OCI-LY7 (cell line): ENCODE measurements around the gene UBE4A. TPM values are rescaled to one million over a fixed set of nuclear protein-coding genes. Genes with fewer than 3 reads are reported as not detected.
A peak's percentile ranks its signal among the peaks of the same experiment; 100 is the strongest.

Experiments used
- BruUV-seq: library from RNA; stranded (reverse); fragments of 400-500 nt; replicated peaks from 2 replicates; lab custom pipeline; 2021; lab: Mats Ljungman, UMichigan
- CTCF ChIA-PET: fragments of 300-600 bp; sonication (Branson Sonifier 250); formaldehyde crosslinking; loops from one replicate; lab custom pipeline; 2022; ENCODE audit warnings: antibody characterized with exemption; ENCODE audit not compliant: unreplicated experiment; lab: Charles Lee
- POLR2A ChIA-PET: fragments of 300-600 bp; sonication (Branson Sonifier 250); formaldehyde crosslinking; loops from one replicate; lab custom pipeline; 2022; ENCODE audit warnings: antibody characterized with exemption; lab: Charles Lee
- DNase-seq: peaks from one replicate; pipeline ENCODE4 v3.0.0-alpha.2; 2015; ENCODE audit warnings: low spot score
- H2AFZ ChIP-seq: fragments of 200-600 bp; sonication (generic), shearing (Covaris generic); 2 replicates; pipeline ENCODE4 v1.6.1; 2014; ENCODE audit warnings: mild to moderate bottlenecking, antibody characterized with exemption, low read length, moderate library complexity
- H3K27ac ChIP-seq: fragments of 200-600 bp; sonication (generic); 2 replicates; pipeline ENCODE4 v1.5.1; 2014; ENCODE audit warnings: mixed run types, low read depth, mild to moderate bottlenecking, moderate library complexity, low read length, inconsistent platforms; ENCODE audit not compliant: poor library complexity, severe bottlenecking
- H3K36me3 ChIP-seq: fragments of 200-600 bp; sonication (generic); 2 replicates; pipeline ENCODE4 v1.6.1; 2014; ENCODE audit warnings: mild to moderate bottlenecking, antibody characterized with exemption, low read length, moderate library complexity, mixed read lengths; ENCODE audit not compliant: insufficient read depth
- H3K4me1 ChIP-seq: fragments of 200-600 bp; sonication (generic); 2 replicates; pipeline ENCODE4 v1.5.1; 2014; ENCODE audit warnings: mild to moderate bottlenecking, low read length; ENCODE audit not compliant: insufficient read depth, poor library complexity, severe bottlenecking
- H3K4me2 ChIP-seq: fragments of 200-600 bp; sonication (generic); 2 replicates; pipeline ENCODE4 v1.6.1; 2014; ENCODE audit warnings: mild to moderate bottlenecking, low read length
- H3K4me3 ChIP-seq: fragments of 200-600 bp; sonication (generic); 2 replicates; pipeline ENCODE4 v1.5.1; 2014; ENCODE audit warnings: mild to moderate bottlenecking, low read depth, low read length; ENCODE audit not compliant: poor library complexity, severe bottlenecking
- H3K79me2 ChIP-seq: fragments of 200-600 bp; sonication (generic); 2 replicates; pipeline ENCODE4 v1.6.1; 2016; ENCODE audit warnings: low read depth, mild to moderate bottlenecking, low read length, moderate library complexity, mixed read lengths; ENCODE audit not compliant: insufficient read depth
- H3K9me2 ChIP-seq: fragments of 200-600 bp; sonication (generic); 2 replicates; pipeline ENCODE4 v1.6.1; 2016; ENCODE audit warnings: mild to moderate bottlenecking, low read length, mixed read lengths; ENCODE audit not compliant: insufficient read depth
- H3K9me3 ChIP-seq: fragments of 200-600 bp; sonication (generic); 2 replicates; pipeline ENCODE4 v1.6.1; 2014; ENCODE audit warnings: mild to moderate bottlenecking, mixed run types, low read length, mixed read lengths
- H4K20me1 ChIP-seq: fragments of 200-600 bp; sonication (generic); 2 replicates; pipeline ENCODE4 v1.6.1; 2014; ENCODE audit warnings: mild to moderate bottlenecking, antibody characterized with exemption, low read length, moderate library complexity, mixed read lengths; ENCODE audit not compliant: insufficient read depth
- CTCF ChIP-seq: fragments of 200-600 bp; sonication (generic); conservative IDR thresholded peaks from 2 replicates; pipeline ENCODE4 v1.5.1; 2014; ENCODE audit warnings: mild to moderate bottlenecking, antibody characterized with exemption, low read length, moderate library complexity, mixed read lengths
- EZH2phosphoT487 ChIP-seq: fragments of 200-600 bp; sonication (generic); IDR thresholded peaks from 2 replicates; pipeline ENCODE4 v1.6.1; 2018; ENCODE audit warnings: low read depth, borderline replicate concordance, mild to moderate bottlenecking, mixed run types, antibody characterized with exemption, low read length, moderate library complexity, mixed read lengths
- intact Hi-C: fragments of 100-400 bp; cut with micrococcal nuclease; formaldehyde crosslinking; loops from one replicate; pipeline ENCODE4 v1.10.0; 2022; ENCODE audit not compliant: unreplicated experiment
- total RNA-seq, 2 experiments: library from RNA; depleted of rRNA in 1 of 2; stranded (reverse); fragments of >200 nt in 1 of 2; shearing (Covaris generic) in 1 of 2; gene quantifications; 2 replicates each; pipeline ENCODE4 v1.2.3, GENCODE V29; 2014 to 2022

Gene UBE4A
- total RNA-seq, 2 experiments from 2014 or later = 28.0 to 38.4 TPM

- Histone ChIP-seq H3K27ac (peak overlapping the region; percentile 63), H3K9me2 (no peaks in the 10 kb centered on the region), H3K4me1 (peaks cover 48% of the 10 kb centered on the region), H2AFZ (no peak overlapping the region), H3K36me3 (peaks cover 46% of the 10 kb centered on the region), H3K4me2 (peak overlapping the region; percentile 85), H3K4me3 (peak overlapping the region; percentile 87), H4K20me1 (peaks cover 42% of the 10 kb centered on the region), H3K9me3 (no peaks in the 10 kb centered on the region), H3K79me2 (peaks cover 69% of the 10 kb centered on the region)
- POLR2A ChIA-PET = interaction anchor here (0.5 to 1.5 kb wide), 5 partner anchors 9 to 161 kb away, joined by 3 to 6 read pairs (median 3); no protein-coding TSS in a partner anchor
- no peak for TF ChIP-seq EZH2phosphoT487
- TF ChIP-seq CTCF = peak; percentile 29; the same call in 1 of the 2 replicates
- peak; percentile 53 for DNase-seq
- no TSS peak for BruUV-seq
- intact Hi-C loops = loop anchor here (5.0 kb wide), 3 partner anchors 76 to 431 kb away; partner anchors contain the start of gene ARCN1
- CTCF ChIA-PET = no interaction called here
Observed at GRCh38 chr11:118438314-118438931, 79.0 kb downstream of the UBE4A start.

GRCh38 chr11:118439646-118440045 lies 80.2 kb downstream of the UBE4A start:
- no peak for DNase-seq
- Histone ChIP-seq H3K4me3 (peak overlapping the region; percentile 87), H2AFZ (no peak overlapping the region), H3K36me3 (peaks cover 58% of the 10 kb centered on the region), H3K9me3 (no peaks in the 10 kb centered on the region), H4K20me1 (peaks cover 53% of the 10 kb centered on the region), H3K79me2 (peaks cover 81% of the 10 kb centered on the region), H3K27ac (no peak overlapping the region), H3K4me2 (peak overlapping the region; percentile 85), H3K9me2 (no peaks in the 10 kb centered on the region), H3K4me1 (peaks cover 36% of the 10 kb centered on the region)
- ChIA-PET CTCF (no interaction called here), POLR2A (interaction anchor here (0.7 to 1.5 kb wide), 4 partner anchors 8 to 413 kb away, joined by 3 to 4 read pairs (median 4); no protein-coding TSS in a partner anchor)
- no TSS peak for BruUV-seq
- intact Hi-C loops = loop anchor here (5.0 kb wide), 3 partner anchors 77 to 432 kb away; partner anchors contain the start of gene ARCN1
- TF ChIP-seq EZH2phosphoT487 (no peak), CTCF (no peak)

DNA sequence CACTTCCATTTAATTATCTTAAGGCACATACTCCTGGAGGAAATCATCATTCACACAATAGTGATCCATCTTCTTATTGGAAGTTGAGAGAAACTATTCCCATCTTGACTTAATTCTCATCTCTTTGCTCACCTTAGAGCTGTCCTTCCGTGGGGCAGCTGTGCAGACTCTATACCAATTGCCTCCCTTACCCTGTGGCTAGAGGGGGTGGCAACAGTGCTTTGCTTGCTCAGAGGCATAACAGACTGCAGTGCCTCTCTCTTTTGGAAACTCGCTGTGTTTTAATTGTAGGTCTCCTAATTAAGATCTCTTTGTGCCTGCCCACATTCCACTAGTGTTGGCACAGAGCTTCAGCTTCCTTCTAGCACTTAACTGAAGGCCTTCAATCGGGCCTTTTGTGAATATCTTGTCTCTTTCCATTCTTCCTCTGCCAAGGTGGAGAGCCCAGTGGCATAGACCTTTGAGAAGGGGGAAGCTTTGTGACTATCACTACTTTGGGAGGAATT lies 82.4 kb downstream of the UBE4A start:
- Histone ChIP-seq H3K36me3 (peaks cover 75% of the 10 kb centered on the region), H4K20me1 (peaks cover 66% of the 10 kb centered on the region)

More for the DNA sequence above, 82.4 kb downstream of the UBE4A start:
- POLR2A ChIA-PET = interaction anchor here (2.6 kb wide), 1 partner anchor 11 kb away, joined by 10 read pairs; no protein-coding TSS in a partner anchor
- CTCF ChIA-PET = no interaction called here
- H3K4me2 ChIP-seq = no peak overlapping the region
- H3K4me3 ChIP-seq = no peak overlapping the region
- no peak for DNase-seq
- no peaks in the 10 kb centered on the region for H3K9me2 ChIP-seq
- H3K79me2 ChIP-seq = peaks cover 98% of the 10 kb centered on the region
- TF ChIP-seq EZH2phosphoT487 (no peak), CTCF (no peak)
- H3K4me1 ChIP-seq = peaks cover 35% of the 10 kb centered on the region
- H3K9me3 ChIP-seq = no peaks in the 10 kb centered on the region
- no peak overlapping the region for H2AFZ ChIP-seq
- no peak overlapping the region for H3K27ac ChIP-seq
- BruUV-seq = no TSS peak
- intact Hi-C loops = no loop called here
